HG03175 (cell line): ENCODE results near the gene DNAJC6.

Experiments
- ATAC-seq: cut with Tn5 transposase; IDR thresholded peaks from one replicate; pipeline ENCODE4 v1.9.1; 2021; ENCODE audit warnings: mild to moderate bottlenecking, moderate library complexity; ENCODE audit not compliant: unreplicated experiment

Gene DNAJC6

GRCh38 chr1:65292861-65293593 is 16.3 kb upstream of the DNAJC6 start:
- no peak for ATAC-seq

GRCh38 chr1:65297706-65298105 is 11.6 kb upstream of the DNAJC6 start:
- no peak for ATAC-seq

DNA sequence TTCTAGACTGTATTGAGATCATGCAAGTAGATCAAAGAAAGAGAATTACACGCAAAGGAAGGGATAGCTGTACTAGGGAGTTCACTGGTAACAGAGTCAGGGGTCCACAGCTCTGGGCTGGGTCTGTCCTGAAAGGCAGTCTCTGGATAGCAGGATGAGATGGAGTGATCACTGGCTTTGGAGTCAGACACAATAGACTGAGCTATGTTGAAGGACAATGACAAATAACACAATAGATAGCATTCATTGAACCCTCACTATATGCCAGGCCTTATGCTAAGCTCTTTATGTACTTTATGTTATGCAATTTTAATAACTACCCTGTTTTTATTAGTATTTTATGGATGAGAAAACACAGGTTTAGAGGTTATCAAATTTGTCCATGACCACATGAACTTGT is 10.0 kb upstream of the DNAJC6 start:
- ATAC-seq = no peak

GRCh38 chr1:65308781-65309303 is 501 bp upstream of the DNAJC6 start:
- ATAC-seq = no peak

DNA sequence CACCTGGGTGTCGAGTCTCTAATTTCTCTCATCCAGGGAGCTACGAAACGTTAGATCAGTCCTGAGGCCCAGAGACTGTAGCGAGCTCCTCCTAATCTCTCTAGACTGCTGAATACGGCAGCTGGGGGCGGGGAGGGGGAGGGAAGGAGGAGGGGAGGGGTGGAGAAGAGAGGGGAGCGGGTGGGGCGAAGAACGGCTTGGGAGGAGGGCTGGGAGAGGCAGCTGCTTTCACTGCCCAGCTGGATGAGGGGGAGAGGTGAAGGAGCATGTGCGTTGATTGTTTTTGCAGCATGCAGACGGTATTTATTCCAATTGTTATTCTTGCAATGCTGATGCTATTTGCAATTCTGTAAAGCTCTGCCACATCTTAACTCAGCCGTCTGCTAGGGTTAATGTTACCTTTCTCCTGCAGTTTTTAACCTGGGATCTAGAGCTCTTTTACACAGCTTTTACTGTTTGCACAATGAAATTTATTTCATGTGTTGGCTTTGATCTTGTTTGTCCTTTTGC is 790 bp downstream of the DNAJC6 start:
- ATAC-seq = no peak

GRCh38 chr1:65311760-65312159 is 2.4 kb downstream of the DNAJC6 start:
- ATAC-seq = no peak

- no peak for ATAC-seq
These were observed 6.9 kb downstream of the DNAJC6 start for GRCh38 chr1:65316233-65316632.

DNA sequence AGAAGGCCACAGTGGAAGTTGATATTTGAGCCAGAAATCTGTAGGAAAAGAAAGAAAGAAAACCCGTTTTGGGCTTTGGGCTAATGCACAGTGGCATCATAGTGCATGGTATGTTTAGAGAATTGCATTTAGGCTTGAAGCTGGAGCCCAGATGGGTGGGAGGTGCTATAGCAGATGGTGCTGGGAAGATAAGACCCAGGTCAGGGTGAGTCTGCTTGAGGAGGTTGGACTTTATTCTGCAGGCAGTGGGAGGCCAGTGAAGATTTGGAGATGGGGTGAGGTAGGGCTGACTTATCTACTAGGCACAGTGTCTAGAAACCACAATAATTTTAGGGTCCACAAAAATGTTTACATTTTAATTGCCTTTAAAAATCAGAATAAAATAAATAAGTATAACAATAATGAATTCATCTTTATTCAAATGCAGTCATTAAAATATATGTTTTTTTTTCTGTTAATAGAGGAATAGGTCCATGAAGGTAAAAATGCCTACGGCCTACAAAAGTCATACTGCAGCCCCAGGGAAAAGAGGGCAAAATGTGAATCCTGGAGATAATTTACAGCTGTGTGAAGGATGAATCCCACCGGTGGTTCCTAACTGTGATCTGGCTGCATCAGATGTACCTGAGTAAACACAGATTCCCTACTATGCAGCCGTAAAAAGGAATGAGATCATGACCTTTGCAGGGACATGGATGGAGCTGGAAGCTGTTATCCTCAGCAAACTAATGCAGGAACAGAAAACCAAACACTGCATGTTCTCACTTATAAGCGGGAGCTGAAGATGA is 8.7 kb downstream of the DNAJC6 start:
- ATAC-seq = no peak

DNA sequence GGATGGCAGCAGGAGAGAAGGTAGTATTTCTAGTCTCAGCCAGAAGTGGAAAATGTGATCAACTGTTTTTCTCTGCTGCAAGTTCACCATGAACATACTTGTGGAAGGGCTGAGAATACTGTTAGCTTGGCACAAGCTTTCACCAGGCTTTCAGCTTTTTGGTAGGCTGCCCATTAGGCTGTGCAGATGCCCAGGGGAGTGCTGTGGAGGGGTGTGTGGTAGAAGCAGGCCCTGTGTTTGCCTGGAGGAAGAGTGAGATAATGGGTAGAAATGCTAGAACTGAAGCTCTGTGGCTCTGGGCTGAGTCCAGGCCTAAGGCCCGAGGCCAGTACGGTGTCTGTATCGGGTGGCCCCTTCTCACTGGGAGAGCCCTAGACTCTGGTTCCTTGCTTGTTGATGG is 9.8 kb downstream of the DNAJC6 start:
- ATAC-seq = no peak

DNA sequence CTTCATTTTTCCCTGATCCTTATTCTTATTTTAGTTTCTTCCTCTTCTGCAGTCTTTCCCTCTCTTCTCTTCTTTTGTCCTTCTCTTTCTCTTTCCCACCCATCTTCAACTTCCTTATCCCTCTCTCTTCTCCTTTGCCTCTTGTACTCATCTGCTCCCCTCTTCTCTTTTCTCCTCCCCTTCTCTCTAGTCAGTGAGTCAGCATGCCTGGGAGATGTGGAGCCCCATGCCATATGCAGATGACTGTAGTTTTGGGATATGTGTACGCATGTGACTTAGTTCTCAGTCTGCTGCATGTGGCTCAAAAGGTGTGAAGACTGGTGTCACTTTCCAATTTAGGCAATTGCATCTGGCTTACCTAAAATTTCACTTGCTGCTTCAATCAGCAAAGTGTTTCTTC is 10.4 kb downstream of the DNAJC6 start:
- ATAC-seq = no peak

- no peak for ATAC-seq
These were observed 12.5 kb downstream of the DNAJC6 start for GRCh38 chr1:65321879-65322278.

- no peak for ATAC-seq
These were observed 13.9 kb downstream of the DNAJC6 start for GRCh38 chr1:65323246-65323645.

DNA sequence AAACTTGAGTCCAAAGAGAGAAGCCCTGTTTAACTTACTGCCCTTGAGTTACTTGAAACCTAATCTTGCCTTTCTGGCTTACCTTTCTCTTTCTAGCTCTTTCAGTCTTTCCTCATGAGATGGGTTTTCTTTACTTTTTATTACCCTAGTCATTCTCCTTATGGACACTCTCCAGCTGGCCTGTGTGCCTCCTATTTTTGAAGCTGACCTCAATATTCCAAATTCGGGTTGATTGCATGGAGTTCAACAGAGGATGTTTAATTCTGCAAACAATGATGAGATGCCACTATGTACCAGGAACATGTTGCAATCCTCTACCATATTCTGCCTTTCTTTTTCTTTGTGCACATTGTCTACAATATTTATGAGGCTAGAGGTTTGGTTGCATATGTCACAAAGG is 20.7 kb downstream of the DNAJC6 start:
- no peak for ATAC-seq

GRCh38 chr1:65330822-65331221 is 21.5 kb downstream of the DNAJC6 start:
- ATAC-seq = no peak

DNA sequence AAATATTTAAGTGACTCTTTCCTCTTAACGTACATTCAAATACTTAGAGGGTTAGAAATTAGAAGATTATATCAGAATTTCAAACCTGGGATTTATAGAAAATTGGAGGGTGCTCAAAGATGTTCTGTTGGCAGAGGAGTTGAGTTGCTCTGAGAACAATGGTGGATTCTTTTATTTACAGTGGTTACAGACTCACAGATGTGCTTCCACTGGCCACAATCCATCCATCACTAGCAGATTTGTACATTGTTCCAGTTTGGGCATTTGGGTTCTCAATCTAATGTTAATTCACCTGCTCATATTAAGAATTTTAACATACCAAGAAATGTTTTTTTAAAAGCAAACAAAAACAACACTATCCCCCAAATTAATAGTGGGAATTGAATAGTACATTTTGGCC is 23.5 kb downstream of the DNAJC6 start:
- no peak for ATAC-seq

DNA sequence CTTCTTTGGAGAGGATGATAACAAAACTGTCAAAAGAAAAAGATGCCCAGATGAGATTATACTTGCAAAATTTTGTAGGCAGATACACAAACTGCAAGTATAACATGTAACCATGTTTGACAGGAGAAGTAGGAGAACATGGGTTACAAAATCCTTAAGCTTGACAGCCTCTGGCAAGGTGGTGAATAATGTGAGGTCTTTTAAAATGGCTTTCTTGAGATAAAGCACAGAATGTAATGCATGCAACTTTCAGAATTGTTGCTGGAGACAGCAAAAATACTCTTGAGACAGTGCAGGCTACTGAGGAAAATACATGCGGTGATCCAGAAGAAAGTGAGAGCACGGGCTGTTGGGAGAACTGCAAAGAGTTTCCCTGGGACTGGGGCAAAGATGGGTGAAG is 24.7 kb downstream of the DNAJC6 start:
- ATAC-seq = no peak

- no peak for ATAC-seq
These were observed 30.6 kb downstream of the DNAJC6 start for GRCh38 chr1:65339866-65340468.

DNA sequence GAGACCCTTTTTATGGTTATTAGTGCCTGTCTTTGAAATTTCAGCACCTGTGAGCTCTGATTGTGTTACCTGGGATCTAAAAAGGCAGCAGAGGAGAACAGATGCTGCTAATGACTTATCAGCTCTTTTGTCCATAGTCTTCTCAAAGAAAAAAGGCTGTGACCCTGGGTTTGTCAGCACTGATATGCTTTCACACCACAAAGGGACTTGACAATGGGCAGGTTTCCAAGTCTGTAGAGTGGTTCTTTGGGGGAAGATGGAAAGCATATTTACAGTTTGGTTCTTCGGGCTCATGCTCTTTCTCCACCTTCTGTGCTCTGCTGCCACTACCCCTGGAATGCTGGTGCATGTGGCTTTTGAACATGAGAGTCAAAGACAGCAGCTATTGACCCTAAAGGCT is 32.0 kb downstream of the DNAJC6 start:
- no peak for ATAC-seq

GRCh38 chr1:65343286-65343685 is 33.9 kb downstream of the DNAJC6 start:
- no peak for ATAC-seq

DNA sequence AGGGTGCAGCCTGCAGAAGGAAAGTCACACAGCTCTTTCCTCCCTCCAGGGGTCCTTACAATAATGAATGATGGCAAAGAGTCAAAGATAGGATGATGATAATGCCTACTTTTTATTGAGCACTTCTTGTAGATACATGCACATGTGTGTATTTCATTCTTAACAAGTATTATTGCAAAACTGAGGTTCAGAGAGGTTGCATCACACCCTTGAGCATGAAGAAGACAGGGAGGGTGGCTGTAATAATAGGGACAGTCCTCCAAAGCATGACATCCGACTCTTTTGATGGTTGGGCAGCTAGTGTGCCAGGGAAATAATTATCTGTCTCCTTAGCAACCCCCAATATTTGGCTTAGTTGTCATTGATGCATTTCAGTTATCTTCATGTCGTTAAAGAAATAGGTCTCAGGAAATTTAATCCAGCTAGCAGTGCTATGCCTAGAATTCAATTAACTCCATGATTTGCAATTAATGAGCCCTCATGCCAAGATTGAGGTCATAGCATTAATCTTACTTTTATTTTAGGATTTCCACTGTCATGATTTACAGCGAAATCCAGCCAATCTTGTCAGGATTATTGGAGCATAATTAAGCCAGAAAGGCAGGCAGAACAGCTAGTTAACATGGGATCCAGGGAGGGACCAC is 35.0 kb downstream of the DNAJC6 start:
- no peak for ATAC-seq

GRCh38 chr1:65346190-65346589 is 36.8 kb downstream of the DNAJC6 start:
- ATAC-seq = no peak
